ENCODE data around the gene SYMPK.

The SYMPK gene

GRCh38 chr19:45801603-45802175, 61.3 kb downstream of the SYMPK start:
- no peak for DNase-seq

GRCh38 chr19:45800070-45800553, 62.8 kb downstream of the SYMPK start:
- DNase-seq: peak; percentile 70

DNA sequence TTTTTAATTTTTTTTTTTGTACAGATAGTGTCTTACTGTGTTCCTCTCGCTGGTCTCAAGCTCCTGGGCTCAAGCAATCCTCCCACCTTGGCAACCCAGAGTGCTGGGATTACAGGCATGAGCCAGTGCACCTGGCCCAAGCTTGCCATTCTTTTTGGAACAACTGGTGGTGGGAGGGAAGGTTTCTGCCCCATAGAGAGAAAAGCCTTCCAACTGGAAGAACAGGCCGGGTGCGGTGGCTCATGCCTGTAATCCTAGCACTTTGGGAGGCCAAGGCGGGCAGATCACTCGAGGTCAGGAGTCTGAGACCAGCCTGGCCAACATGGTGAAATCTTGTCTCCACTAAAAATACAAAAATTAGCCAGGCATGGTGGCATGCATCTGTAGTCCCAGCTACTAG, 63.4 kb downstream of the SYMPK start:
- peak; percentile 51 for DNase-seq

DNA sequence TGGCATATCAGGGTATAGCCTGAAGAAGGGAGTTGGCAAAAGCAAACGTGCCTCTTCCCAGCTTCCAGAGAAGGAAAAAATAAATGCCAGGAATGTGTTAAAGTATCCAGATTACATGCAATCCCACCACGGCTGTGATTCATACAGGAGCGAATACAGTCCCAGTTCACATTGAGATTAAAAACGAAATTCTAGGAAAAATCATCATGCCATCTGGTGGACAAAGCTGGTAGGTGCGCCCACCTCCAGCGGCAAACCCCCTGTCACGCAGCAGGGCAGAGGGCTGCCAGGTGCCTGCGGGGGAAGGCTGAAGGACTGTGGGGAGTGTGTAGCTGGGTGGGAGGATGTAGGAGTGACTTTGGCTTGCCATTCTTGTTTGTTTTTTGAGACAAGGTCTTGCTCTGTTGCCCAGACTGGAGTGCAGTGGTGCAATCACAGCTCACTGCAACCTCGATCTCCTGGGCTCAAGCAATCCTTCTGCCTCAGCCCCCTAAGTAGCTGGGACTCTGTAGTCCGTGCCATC, 63.9 kb downstream of the SYMPK start:
- DNase-seq: peak; percentile 80

- DNase-seq: no peak
Observed at GRCh38 chr19:45794627-45795026, 68.3 kb downstream of the SYMPK start.

GRCh38 chr19:45793876-45794275, 69.1 kb downstream of the SYMPK start:
- no peak for DNase-seq

DNA sequence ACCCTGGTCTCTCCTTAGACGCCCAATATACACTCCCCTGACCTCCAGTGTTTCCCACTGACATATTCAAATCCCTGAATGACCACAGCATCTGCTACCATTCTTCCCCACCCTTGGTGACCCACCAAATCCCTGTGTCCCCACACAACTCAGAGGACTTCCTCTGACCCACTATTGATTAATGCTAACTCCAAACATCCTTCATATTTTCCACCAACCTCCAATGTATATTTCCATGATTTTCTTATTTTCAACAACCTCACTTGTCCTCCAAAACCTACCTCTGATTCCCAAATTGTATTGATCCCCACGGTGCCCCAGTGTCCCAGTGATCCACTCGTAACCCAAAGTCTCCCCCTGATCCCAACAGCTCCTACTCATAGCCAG, 69.8 kb downstream of the SYMPK start:
- no peak for DNase-seq

DNA sequence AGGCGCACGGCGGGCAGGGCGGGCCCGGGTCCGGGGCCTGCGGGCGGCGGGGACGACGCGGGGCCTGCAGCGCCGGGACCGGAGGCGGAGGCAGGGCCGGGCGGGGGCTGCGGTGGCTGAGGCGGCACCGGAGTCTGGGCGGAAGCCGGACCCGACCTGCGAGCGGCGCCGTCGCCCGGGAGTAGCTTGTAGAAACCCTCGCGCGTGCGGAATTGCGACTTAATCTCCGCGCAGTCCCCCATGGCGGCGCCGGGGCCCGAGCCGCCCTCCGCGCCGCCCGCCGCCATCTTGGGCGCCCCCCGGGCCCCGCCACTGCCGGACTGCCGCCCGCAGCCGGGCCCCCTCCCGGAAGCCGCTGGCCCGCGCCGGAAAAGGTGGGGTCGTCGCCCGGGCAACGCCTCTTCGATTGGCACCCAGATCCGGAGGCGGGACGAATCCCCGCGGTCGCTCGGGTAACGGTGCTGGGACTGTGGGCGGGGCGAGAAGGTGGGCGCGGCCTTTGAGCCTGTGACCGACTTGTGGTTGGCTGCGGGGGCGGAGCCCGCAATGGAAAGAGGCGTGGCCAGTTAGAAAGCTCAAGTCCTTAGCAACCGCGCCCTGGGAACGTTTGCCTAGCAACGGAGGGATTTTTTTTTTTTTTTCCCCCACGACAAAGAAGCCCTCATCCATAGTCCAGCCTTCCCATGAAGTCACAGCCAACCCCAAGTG, 70.3 kb downstream of the SYMPK start, which contains the start of gene DMWD:
Gene DMWD, minus strand, starts transcription at position 376 of the 708 bp plus-strand sequence. Its CDS starts 89 bp downstream, at position 287.
- peak; percentile 100 for DNase-seq

GRCh38 chr19:45791744-45792469, 71.0 kb downstream of the SYMPK start:
- DNase-seq: peak; percentile 49

DNA sequence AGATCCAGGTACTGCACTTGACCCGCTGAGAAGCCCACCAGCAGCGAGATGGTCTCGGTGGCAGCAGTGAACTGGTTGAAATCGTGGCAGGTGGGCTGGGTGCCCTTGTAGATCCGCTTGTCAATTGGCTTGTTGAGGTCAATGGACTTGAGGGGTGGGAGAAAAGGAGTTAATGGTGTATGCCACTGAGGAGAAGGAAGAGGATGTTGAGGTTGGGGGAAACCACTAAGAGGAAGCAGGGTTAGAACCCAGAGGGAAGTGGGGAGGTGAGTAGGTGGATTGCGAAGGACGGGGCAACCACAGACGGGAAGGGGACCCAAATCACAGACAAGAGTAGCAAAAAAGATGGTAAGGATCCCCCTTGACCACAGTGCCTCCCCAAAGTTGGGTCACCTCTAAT, 72.0 kb downstream of the SYMPK start:
- no peak for DNase-seq

GRCh38 chr19:45789035-45789786, 73.7 kb downstream of the SYMPK start:
- no peak for DNase-seq

GRCh38 chr19:45786533-45786894, 76.4 kb downstream of the SYMPK start:
- no peak for DNase-seq

GRCh38 chr19:45785781-45786532, 77.0 kb downstream of the SYMPK start:
- no peak for DNase-seq

- no peak for DNase-seq
Observed at GRCh38 chr19:45785097-45785496, 77.8 kb downstream of the SYMPK start.

DNA sequence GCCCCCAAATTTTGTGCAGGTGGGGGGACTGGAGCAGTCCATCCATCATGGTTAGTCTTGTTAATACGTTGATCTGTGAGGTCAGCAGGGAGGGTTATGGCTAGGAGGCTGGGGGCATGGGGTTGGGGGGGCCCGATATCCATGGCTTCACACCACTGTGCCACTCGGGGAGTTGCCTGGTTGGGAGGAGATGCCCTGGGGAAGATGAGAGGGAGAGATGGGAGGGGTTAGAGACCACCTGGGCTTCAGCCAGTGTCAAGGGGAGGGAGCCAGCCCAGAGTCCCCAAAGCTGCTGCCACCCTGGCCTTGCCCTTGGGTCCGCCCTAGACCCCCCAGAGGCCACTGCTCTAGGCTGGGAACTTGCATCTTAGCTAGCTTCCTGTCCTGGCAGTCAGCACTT, 78.9 kb downstream of the SYMPK start:
- no peak for DNase-seq

- peak; percentile 92 for DNase-seq
Observed at GRCh38 chr19:45782820-45783785, 79.8 kb downstream of the SYMPK start.

DNA sequence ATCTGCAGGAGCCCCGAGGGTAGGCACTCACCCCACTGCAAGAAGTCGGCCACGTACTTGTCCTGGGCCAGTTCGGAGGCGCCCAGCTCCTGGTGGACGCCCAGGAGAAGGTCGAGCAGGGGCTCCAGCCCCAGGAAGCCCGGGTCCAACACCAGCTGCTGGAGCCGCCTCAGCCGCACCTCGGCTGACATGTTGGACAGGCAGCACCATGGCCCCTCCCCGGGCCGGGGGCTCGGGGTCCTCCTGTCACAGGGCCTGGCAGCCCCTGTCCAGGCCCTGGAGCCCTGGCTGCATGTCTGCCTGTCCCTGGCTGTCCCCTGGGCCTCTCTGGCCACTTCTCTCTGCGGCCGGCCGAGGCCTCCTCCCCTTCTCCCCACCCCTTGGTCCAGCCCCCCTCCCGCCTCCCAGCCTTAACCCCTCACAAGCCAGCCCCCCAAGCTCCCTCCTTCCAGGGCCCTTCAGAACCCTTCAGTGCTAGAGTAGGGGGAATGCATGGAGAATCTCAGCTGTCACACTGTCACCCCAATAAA, 80.7 kb downstream of the SYMPK start, which contains the start of gene DMPK:
Gene DMPK, minus strand, starts transcription at position 329 of the 530 bp plus-strand sequence. Its CDS starts 138 bp downstream, at position 191.
- DNase-seq: no peak

DNA sequence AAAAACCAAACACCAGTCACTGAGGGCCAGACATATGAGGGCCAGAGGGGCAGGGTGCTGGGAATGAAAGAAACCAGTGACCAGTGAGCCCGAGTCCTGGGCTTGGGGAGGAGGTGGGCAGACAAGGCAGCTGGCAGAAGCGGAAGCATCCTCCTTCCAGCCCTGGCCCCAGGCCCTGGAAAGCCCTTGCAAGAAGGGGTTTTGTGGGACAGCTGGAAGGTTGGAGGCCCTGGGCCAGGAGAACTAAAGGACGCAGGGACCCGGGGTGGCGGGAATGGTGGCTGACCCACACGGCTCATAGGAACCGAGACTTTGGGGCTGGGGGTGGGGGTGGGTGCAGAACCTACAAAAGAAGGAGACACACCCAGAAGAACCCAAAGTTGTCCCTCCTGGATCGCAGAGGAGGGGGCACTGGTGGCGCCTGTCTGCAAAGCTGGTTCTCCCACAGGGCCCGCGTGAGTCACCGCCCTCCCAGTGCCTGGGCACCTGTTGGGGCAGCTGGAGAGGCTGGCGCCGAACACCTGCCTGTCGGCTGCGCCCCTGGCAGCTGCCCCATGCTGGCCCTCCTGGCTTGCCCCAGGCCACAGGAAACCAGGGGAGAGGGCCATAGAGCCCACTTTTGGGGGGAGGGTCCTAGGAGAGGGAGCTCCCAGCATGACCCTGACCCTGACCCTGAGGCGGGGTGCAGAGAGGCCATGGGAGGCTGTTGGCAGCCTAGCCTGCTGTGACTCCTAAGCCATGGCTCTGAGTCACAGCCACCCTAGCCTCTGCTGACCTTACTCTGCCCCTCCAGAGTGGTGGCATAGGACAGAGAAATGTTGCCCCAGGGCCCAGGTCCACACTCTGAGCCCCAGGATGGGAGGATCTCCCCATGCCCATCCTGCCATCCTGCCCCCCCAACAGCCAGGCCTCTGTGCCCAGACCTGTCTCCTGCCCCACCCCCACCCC, 81.5 kb downstream of the SYMPK start:
- DNase-seq: no peak

Measured in islet precursor cell (in vitro differentiated cells).